SH-SY5Y (cell line): Measurements from ENCODE around the gene BTRC.

Source experiments
- GATA2 ChIP-seq: IDR thresholded peaks from 2 replicates; pipeline ENCODE4 v1.6.1; 2011; ENCODE audit warnings: mild to moderate bottlenecking, low read depth, low read length
- GATA3 ChIP-seq: IDR thresholded peaks from 2 replicates; pipeline ENCODE4 v1.6.1; 2011; ENCODE audit warnings: low read depth, mild to moderate bottlenecking, low read length, moderate library complexity

- TF ChIP-seq GATA3 (no peak), GATA2 (no peak)
Observed at GRCh38 chr10:101564490-101564991, 210.6 kb downstream of the BTRC start.
